K562 (cell line): ENCODE results near the gene PAFAH1B2. TPM values are rescaled to one million over a fixed set of nuclear protein-coding genes. Genes with fewer than 3 reads are reported as not detected.

ENCODE experiments used
- ATAC-seq: fragments of 200-7000 bp; cut with Tn5 transposase; 3 replicates; pipeline ENCODE4 v1.9.1; 2020; ENCODE audit warnings: moderate library complexity
- BruUV-seq: library from RNA; stranded (reverse); fragments of 400-500 nt; replicated peaks from 2 replicates; lab custom pipeline; 2021; lab: Mats Ljungman, UMichigan
- CTCF ChIA-PET: fragments of 300-600 bp; formaldehyde crosslinking; extraction: SDS; loops from one replicate; lab custom pipeline; 2021; ENCODE audit warnings: low intra/inter-chr PET ratio; lab: Yijun Ruan, JAX
- POLR2A ChIA-PET: fragments of 300-600, 350-650 bp; sonication (Branson Sonifier 250); formaldehyde crosslinking; extraction: SDS; loops from one replicate; lab custom pipeline; 2021; ENCODE audit warnings: antibody characterized with exemption, inconsistent platforms; lab: Yijun Ruan, JAX
- DNase-seq, 4 experiments: peaks; one replicate each; pipeline versions ENCODE4 v3.0.0 to v3.0.0-alpha.2; 2011 to 2018; ENCODE audit warnings: low spot score in 3 of 4, mixed read lengths in 3 of 4; ENCODE audit errors: extremely low read depth in 1 of 4
- FAIRE-seq: peaks from 2 replicates; lab custom pipeline; 2011; peaks lifted over from hg19 to GRCh38; lab: Jason Lieb, UNC
- H2AFZ ChIP-seq: 2 replicates; pipeline ENCODE4 v1.6.0; 2011; ENCODE audit warnings: low read depth, low read length, control low read depth, inconsistent platforms
- H3K27ac ChIP-seq: fragments of 200-600 bp; 3 replicates; pipeline ENCODE4 v1.8.0; 2011; ENCODE audit warnings: low read depth, mild to moderate bottlenecking, control low read depth, inconsistent platforms, low read length, moderate library complexity, mixed read lengths; ENCODE audit errors: extremely low read depth
- H3K27me3 ChIP-seq, 2 experiments: fragments of 300-600 bp in 1 of 2; 2 replicates in 1 of 2; 3 replicates in 1 of 2; pipeline versions ENCODE4 v1.6.0 to v1.8.0; 2011; ENCODE audit warnings: inconsistent platforms in 2 of 2, low read length in 2 of 2, mild to moderate bottlenecking in 1 of 2, mixed read lengths in 1 of 2, moderate library complexity in 1 of 2; ENCODE audit not compliant: control insufficient read depth in 2 of 2, insufficient read depth in 2 of 2
- H3K36me3 ChIP-seq: fragments of 300-600 bp; 3 replicates; pipeline ENCODE4 v1.8.0; 2011; ENCODE audit warnings: mild to moderate bottlenecking, low read length, inconsistent platforms; ENCODE audit not compliant: control insufficient read depth, insufficient read depth
- H3K4me1 ChIP-seq, 2 experiments: fragments of 200-600 bp in 1 of 2; replicated peaks in 1 of 2; 2 replicates in 1 of 2; 3 replicates in 1 of 2; pipeline versions ENCODE4 v1.5.1 to v1.8.0; 2011; ENCODE audit warnings: inconsistent platforms in 2 of 2, low read length in 2 of 2, mild to moderate bottlenecking in 1 of 2, mixed read lengths in 1 of 2, moderate library complexity in 1 of 2; ENCODE audit not compliant: control insufficient read depth in 2 of 2, insufficient read depth in 2 of 2
- H3K4me2 ChIP-seq: 2 replicates; pipeline ENCODE4 v1.6.1; 2011; ENCODE audit warnings: low read length, control low read depth, inconsistent platforms, mixed read lengths; ENCODE audit not compliant: insufficient read depth
- H3K4me3 ChIP-seq: fragments of 200-600 bp; sonication (generic), shearing (Covaris generic); 2 replicates; pipeline ENCODE4 v1.5.1; 2016; ENCODE audit warnings: control low read depth, inconsistent platforms
- H3K79me2 ChIP-seq: fragments of 200-600 bp; 3 replicates; pipeline ENCODE4 v1.8.0; 2011; ENCODE audit warnings: low read length, inconsistent platforms; ENCODE audit not compliant: control insufficient read depth, insufficient read depth
- H3K9ac ChIP-seq, 2 experiments: 2 replicates each; pipeline versions ENCODE4 v1.6.0 to v1.6.1; 2011; ENCODE audit warnings: low read depth in 2 of 2, low read length in 2 of 2, control low read depth in 1 of 2, inconsistent platforms in 1 of 2, mild to moderate bottlenecking in 1 of 2, mixed read lengths in 1 of 2; ENCODE audit not compliant: insufficient read depth in 1 of 2
- H3K9me1 ChIP-seq: one replicate; pipeline ENCODE4 v1.6.0; 2011; ENCODE audit warnings: inconsistent platforms, mild to moderate bottlenecking, low read length, moderate library complexity; ENCODE audit not compliant: control insufficient read depth, insufficient read depth
- H3K9me3 ChIP-seq: replicated peaks from 2 replicates; pipeline ENCODE4 v1.5.1; 2011; ENCODE audit warnings: low read depth, low read length, inconsistent platforms; ENCODE audit not compliant: control insufficient read depth, insufficient read depth
- H4K20me1 ChIP-seq: replicated peaks from 2 replicates; pipeline ENCODE4 v1.6.1; 2011; ENCODE audit warnings: low read length, inconsistent platforms, mixed read lengths; ENCODE audit not compliant: control insufficient read depth, insufficient read depth
- HNRNPL ChIP-seq: fragments of 200-400 bp; formaldehyde crosslinking; IDR thresholded peaks from 2 replicates; pipeline ENCODE4 v1.6.1; 2017; ENCODE audit warnings: low read depth, mild to moderate bottlenecking, low read length
- MITF ChIP-seq: IDR thresholded peaks from 2 replicates; pipeline ENCODE4 v1.6.1; 2014; ENCODE audit warnings: antibody characterized with exemption
- SMARCA5 ChIP-seq: fragments of 450-650 bp; IDR thresholded peaks from 2 replicates; pipeline ENCODE4 v1.6.1; 2016
- SP1 ChIP-seq: sonication (generic); formaldehyde crosslinking; IDR thresholded peaks from 2 replicates; pipeline ENCODE4 v1.8.1; 2022; ENCODE audit warnings: mild to moderate bottlenecking, missing genetic modification reagents
- ZBTB34 ChIP-seq: fragments of 250-450 bp; sonication (Bioruptor Pico); IDR thresholded peaks from 2 replicates; pipeline ENCODE4 v1.8.0; 2021; ENCODE audit warnings: mild to moderate bottlenecking, moderate library complexity
- ZSCAN29 ChIP-seq: fragments of 450-650 bp; IDR thresholded peaks from 2 replicates; pipeline ENCODE4 v1.6.1; 2017
- WGBS: fragments of 100-300 bp; shearing (Covaris generic); methylation state at CpG from one replicate; pipeline ENCODE4 v1.1.6; 2016; ENCODE audit warnings: low coverage, mixed read lengths; ENCODE audit not compliant: insufficient coverage; ENCODE audit errors: missing lambda C conversion rate; 5-methylcytosine and 5-hydroxymethylcytosine counted together
- in situ Hi-C: fragments of 300-500 bp; cut with MboI; formaldehyde crosslinking; loops from 4 replicates; pipeline ENCODE4 v1.15.0; 2018; ENCODE audit warnings: inconsistent platforms, mixed read lengths
- intact Hi-C: fragments of 100-400 bp; cut with micrococcal nuclease; formaldehyde crosslinking; loops from 2 replicates; pipeline ENCODE4 v1.14.2; 2022
- polyA plus RNA-seq, 8 experiments: library from polyadenylated mRNA; depleted of rRNA in 4 of 8; stranded (reverse) in 5 of 8; unstranded in 3 of 8; fragments of >200 nt; fragmentation: Nextera tagmentation in 2 of 8; fragmentation: Illumina TruSeq in 1 of 8; extraction: Ambion mirVana in 2 of 8; extraction: Trizol in 1 of 8; gene quantifications; 2 replicates each; pipeline versions ENCODE4 v1.2.1 to v1.2.3, GENCODE V29; 2011 to 2014; ENCODE audit warnings: inconsistent platforms in 1 of 8, missing spikeins in 1 of 8
- total RNA-seq, 7 experiments: library from RNA; depleted of rRNA in 6 of 7; stranded (reverse); fragments of >200 nt in 6 of 7; fragmentation: Illumina TruSeq in 2 of 7; extraction: Trizol in 2 of 7; gene quantifications; 2 replicates each; pipeline versions ENCODE4 v1.2.1 to v1.2.3, GENCODE V29; 2011 to 2021; ENCODE audit warnings: low replicate concordance in 1 of 7

PAFAH1B2 gene
- total and polyA plus RNA-seq, 9 of the 15 experiments (the other 6 are each of a cell fraction or from before 2014, with no cell fraction given), result 27.8 to 94.7 (median 64.9) TPM

- Histone ChIP-seq H3K9me1 (no peaks in the 10 kb centered on the region), H3K27ac (no peak overlapping the region), H2AFZ (no peak overlapping the region), H3K4me3 (no peak overlapping the region), H3K4me1 (peaks cover 0 to 32% of the 10 kb centered on the region in 2 experiments; a peak in 3 of 5 replicates), H3K9me3 (no peaks in the 10 kb centered on the region), H3K27me3 (no peaks in the 10 kb centered on the region), H3K79me2 (no peaks in the 10 kb centered on the region), H4K20me1 (no peaks in the 10 kb centered on the region; the same call in none of the 2 replicates), H3K36me3 (peaks cover 9% of the 10 kb centered on the region; the same call in 2 of the 3 replicates), H3K4me2 (no peak overlapping the region), H3K9ac (peak overlapping the region in 1 of 2 experiments; percentile 56; a peak in 2 of 4 replicates)
- WGBS, result 41% methylated on average over 8 of the region's 13 CpGs
- intact Hi-C loops, result no loop called here
- POLR2A ChIA-PET, result no interaction called here
- CTCF ChIA-PET, result no interaction called here
- BruUV-seq, result no TSS peak
- TF ChIP-seq SMARCA5 (no peak), SP1 (CRISPR knock-in tag) (no peak), ZSCAN29 (no peak), HNRNPL (no peak), ZBTB34 (no peak), MITF (no peak)
- FAIRE-seq, result no peak
- ATAC-seq, result no peak
- DNase-seq, result no peak
- in situ Hi-C loops, result no loop called here
Measured at GRCh38 chr11:117199916-117200812, 56.1 kb downstream of the PAFAH1B2 start.
